GM18519 (cell line): ENCODE data around the gene CDH4.

ENCODE experiments used
- ATAC-seq: cut with Tn5 transposase; IDR thresholded peaks from one replicate; pipeline ENCODE4 v1.9.1; 2021; ENCODE audit warnings: mild to moderate bottlenecking, moderate library complexity; ENCODE audit not compliant: unreplicated experiment, low FRiP score

The CDH4 gene

DNA sequence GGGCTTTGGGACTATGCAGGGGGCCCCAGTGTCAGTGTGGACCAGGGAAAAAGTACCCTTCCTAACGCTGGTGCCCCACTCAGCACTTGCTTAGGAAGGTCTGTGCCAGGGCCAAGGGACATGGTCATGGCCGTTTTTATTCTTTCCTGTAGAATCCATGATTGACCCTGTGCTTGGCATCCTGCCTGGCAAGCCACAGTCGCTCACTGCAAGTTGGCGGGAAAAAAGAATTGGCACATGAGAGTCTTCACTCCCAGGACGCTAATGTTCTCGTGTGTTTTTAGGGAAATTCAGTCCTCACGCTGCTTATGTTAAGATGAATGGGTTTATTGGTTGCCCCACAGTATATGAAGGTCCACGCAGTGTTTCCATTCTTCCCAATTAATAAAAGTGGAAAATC is 253.4 kb downstream of the CDH4 start:
- ATAC-seq = no peak

DNA sequence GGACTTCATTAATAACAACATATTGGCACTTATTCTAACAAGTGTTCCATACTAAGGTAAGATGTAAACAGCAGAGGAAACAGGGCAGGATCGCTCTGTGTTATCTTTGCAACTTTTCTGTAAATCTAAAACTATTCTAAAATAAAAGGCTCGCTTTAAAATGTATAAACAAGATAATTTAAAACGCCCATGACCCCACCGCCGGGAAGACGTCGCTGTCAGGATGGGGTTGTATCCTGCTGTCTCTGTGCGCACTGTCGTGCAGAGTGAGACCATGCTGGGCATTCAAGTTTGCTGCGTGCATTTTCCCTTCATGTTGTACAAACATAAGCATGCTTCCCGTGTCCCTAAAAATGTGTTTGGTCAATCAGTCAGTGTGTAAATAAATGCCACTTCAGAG is 255.7 kb downstream of the CDH4 start:
- no peak for ATAC-seq

DNA sequence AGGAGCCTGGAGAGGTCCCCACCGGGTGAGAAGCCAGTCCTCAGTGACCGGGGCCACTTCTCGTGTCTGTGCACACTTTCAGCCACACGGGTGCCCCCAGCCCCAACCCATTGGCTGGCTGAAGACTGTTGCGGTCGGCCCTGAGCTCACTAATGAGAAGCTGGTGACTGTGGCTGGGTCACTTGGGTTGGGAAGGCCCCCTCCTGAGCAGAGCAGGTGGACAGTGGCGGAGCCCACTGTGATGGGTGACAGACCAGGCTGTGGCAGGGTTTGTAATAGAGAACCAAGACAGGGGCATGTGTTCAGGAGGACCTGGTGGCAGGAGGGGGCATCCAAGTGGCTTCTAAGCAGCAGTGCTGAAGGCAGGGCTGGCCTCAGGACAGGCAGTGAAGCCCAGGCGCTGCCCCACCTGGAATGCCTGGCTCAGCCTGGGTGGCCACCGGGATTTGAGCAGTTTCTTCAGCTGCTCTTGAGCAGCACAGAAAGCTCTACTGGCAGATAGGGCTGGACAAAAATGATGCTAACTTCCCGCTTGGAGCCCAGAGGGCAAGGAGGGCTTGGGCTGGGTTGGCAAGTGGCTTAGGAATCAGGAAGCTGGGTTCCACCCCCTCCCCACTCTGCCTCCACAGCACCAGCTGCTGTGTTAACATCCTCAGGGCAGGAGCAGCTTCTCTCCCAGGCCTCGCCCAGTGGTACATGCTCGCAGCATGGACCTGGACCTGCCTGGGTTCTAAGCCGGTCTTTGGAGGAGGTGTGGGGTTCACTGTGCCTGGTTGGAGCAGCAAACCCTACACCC is 256.4 kb downstream of the CDH4 start:
- ATAC-seq = no peak

DNA sequence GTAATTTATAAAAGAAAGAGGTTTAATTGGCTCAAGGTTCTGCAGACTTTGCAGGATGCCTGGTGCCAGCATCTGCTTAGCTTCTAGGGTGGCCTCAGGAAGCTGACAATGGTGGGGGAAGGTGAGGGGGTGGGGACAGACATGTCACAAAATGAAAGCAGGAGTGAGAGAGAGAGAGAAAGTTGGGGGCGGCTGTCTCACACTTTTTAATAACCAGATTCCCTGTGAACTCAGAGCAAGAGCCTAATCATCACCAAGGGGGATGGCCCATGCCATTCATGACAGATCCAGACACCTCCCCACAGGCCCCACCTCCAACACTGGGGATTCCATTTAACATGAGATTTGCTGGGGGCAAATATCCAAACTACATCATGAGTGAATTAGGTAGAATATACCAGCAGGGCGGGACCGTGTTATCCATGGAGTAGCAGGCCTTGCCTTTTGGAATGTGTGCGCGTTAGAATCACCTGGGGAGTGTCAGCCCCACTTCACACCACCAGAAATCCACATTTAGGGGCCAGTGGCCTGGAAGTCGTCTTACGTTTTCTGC is 258.8 kb downstream of the CDH4 start:
- ATAC-seq = no peak

DNA sequence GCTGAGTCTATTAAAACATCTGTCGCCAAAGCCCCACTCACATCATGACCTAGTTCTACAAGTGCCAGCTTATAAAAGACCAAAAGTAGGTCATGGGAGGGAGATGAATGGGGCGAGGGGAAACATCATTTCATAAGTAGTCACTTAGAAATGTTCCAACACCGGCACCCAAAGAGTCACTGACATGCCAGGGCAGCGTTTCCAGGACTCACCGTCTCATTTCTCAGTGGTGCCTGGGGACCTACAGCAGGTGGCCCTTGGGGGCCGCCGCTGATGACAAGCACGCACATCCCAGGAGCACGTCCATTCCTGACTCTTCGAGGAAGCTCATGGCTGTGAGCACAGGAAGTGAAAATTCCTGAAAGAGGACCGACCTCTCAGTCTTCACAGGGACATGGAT is 260.4 kb downstream of the CDH4 start:
- no peak for ATAC-seq

- no peak for ATAC-seq
These were observed 261.3 kb downstream of the CDH4 start for GRCh38 chr20:61513124-61514017.

- ATAC-seq = no peak
These were observed 261.9 kb downstream of the CDH4 start for GRCh38 chr20:61514018-61514365.

DNA sequence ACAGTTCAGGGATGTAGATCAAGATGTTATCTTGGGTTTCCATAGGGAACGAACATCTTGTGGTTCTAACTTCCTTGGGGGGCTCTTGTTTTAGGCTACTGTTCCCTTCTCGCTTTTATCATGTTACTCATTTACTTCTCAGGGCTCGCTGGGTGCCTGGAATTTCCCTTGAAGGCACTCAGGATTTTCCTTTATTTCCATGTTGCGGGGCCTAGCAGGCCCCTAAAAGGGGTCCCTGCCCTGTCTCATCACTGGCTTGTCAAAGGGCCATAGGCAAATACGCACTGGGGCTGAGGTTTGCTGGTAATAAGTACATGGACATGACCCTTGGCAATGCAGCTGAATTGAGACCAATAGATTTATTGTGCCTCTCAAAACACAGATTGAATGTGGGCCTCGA is 262.3 kb downstream of the CDH4 start:
- ATAC-seq = no peak

DNA sequence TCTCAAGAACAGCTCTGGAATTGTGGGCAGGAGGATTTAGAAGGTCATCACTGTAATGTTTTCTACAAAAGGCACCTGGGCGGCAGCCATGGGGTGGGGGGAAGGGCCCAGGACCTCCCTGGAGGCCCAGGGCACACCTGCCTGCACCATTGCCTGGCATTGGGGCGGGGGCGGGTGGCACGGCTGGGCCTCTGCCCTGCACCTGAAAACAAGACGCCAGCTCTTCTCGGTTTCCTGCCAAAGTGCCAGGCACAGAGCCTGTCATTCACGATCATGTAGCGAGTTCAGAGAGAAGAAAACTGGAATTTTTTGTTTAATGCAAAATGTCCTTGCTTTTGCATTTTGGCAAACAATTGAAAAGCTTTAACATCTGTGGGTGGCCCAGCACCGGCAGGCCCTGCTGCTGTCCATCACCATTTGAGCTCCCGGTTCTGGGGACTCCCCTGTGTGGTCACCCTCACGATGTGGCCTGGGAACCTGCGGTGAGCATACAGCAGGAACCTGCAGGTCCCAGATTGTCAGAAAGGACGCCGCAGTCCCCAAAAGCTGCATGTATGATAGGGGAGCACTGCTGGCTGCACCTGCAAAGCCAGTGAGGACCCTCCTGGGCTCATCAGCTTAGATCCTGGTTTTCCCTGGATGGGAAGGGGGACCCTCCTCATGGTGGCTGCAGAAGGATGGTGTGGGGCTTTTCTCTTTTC is 262.9 kb downstream of the CDH4 start:
- ATAC-seq = no peak

- no peak for ATAC-seq
These were observed 263.9 kb downstream of the CDH4 start for GRCh38 chr20:61515922-61516321.

DNA sequence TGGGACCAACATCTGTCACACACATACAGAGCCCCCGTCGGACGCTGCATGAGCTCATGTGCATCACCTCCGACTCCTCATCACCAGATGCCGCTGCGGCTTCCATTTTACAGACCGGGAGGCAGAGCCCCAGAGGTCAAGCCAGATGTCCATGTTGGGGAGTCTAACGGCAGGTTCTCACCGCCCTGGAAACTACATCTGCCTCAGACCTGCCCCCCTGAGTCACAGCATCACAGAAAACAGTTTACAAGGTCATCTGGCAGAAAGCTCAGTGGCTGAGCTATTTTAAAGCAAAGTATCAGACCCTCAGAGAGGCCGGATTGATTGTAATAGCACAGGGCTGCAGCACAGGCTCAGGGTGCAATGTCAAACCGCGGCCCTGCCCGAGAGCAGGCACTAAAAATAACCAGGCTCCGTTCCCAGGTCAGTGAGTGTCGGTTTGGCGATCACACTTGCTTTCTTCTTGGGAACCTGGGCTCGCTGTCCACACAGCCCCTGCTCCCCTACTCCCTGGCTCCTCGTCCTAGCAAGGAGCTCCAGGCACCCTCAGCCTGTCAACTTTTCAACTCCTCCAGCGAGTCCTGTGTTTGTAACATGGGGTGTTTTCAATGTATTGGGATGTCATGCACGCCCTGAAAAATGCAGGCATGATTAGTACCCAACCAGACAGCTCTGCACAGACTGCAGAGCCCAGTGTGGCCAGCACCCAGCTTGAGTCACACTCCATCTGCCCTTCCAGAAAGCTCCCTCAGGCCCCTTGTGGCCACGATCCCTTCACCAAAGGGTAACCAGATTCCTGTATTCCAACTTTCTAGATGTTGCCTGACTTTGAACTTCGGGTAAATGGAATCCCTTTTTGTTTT is 264.5 kb downstream of the CDH4 start:
- ATAC-seq = no peak

- no peak for ATAC-seq
These were observed 265.4 kb downstream of the CDH4 start for GRCh38 chr20:61517419-61517818.

GRCh38 chr20:61518424-61518951 is 266.4 kb downstream of the CDH4 start:
- ATAC-seq = no peak

DNA sequence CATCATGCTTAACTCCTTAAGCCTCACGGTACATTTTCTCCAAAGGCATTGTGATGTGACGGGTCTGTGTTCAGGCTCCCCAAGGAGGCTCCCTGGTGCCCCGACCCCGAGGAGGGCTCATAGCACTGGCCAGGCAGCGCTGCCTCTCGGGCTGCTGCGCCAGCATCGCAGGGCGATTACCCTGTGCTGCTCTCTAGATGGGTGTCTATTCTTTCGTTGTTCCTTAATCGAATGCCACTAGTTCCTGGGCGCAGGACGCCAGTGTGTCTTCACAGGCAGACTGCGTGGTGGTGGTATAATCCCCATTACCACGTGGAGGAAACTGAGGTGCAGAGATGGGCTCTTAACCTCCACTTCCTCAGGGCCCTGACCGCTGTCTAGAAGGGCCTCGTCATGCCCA is 267.4 kb downstream of the CDH4 start:
- no peak for ATAC-seq

GRCh38 chr20:61520076-61520892 is 268.2 kb downstream of the CDH4 start:
- ATAC-seq = no peak

DNA sequence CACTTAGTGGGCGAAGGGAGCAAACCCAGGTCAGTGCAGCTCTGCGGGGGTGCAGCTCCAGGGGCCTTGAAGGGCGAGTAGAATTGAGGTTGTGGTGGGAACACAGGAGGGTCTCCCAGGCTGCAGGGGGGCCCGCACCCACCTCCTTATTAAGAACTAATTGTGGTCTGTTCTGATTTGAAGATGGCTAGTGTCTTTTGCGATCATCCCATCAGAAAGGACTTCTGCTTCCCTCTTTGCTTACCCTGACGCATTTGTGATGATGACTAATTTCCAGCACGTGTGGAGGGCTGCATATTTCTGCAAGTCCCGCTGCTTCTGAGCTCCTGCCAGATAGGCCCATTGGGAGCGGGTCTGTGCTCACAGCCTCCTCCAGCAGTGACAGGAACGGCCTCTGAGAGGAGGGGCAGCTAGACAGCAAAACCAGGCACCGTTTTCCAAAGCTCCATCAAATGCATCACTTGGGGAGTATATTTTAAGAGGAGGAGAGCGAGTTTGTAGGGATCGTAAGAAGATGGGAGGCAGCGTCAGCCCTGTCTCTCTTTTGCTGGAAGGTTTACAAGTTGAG is 268.9 kb downstream of the CDH4 start:
- no peak for ATAC-seq

DNA sequence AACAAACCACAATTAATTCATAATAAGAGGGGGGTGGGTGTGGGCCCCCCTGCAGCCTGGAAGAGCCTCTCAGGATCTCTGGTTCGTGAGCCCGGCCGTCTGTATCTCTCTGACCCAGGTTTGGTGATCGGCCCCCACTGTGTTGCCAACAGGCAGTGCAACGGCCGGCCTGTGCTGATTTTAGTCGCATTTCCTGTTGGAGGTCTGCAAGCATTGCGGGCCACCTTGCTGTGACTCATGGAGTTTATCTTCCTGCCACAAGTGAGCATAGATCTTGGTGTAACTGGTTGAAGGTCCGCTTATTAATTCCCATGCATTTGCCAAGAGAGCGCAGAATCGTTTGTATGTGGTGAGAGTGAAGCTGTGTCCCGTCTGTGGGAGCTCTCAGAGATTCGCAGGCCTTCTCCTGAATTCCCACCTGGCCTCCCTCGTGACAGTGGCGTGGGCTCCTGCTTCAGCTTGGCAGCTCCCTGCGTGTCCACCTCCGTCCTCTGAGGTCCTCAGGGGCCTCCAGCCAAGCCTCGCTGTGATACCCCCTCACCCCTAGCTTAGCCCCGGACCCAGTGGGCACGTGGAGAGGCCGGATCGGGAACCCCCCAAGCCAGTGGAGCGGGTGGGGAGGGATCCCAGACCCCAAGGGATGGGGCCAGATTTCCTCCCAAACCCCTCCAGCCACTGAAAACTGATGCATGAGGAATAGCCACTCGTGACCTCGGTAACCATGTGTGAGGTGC is 269.8 kb downstream of the CDH4 start:
- no peak for ATAC-seq

DNA sequence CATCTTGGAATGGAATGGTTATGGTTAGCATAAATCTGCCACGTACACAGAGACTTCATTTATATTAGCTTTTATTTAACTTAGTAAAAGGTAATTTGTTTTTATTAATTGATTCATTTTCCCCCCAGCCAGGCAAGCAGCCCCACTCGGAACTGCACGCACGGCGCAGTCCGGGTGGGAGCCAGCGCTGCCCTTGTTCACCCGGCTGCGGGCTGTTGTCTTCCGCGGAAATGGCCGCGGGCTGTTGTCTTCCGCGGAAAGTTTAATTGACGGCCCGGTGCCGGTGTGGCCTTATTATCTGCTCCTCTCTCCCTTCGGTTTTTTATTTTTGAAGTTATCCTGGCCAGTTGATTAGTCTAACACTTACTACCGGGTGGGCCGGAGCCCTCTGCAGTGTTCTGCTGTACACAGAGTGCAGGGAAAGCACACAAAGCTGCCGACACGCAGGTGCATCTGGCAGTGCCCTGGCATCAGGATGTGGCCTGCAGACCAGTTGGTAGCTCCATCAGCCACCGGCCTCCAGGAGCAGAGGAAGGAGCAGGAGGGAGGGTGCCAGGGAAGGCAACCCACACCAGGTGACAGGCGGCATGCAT is 270.5 kb downstream of the CDH4 start:
- no peak for ATAC-seq
